Fibroblast of lung (primary cell): ENCODE results near the gene TTLL12. TPM values are rescaled to one million over a fixed set of nuclear protein-coding genes. Genes with fewer than 3 reads are reported as not detected.

Experiments
- DNase-seq, 2 donors: peaks; one replicate each; pipeline versions ENCODE4 v3.0.0 to v3.0.0-alpha.2; 2010; ENCODE audit warnings: low read depth in 2 of 2
- H2AFZ ChIP-seq: 2 replicates; pipeline ENCODE4 v1.5.1; 2012; ENCODE audit warnings: low read length, control low read depth, inconsistent platforms
- H3K27ac ChIP-seq: 2 replicates; pipeline ENCODE4 v1.5.1; 2011; ENCODE audit warnings: low read length, control low read depth; ENCODE audit not compliant: insufficient read depth
- H3K27me3 ChIP-seq: 2 replicates; pipeline ENCODE4 v1.5.1; 2011; ENCODE audit warnings: mild to moderate bottlenecking, low read length; ENCODE audit not compliant: control insufficient read depth, insufficient read depth
- H3K36me3 ChIP-seq: 2 replicates; pipeline ENCODE4 v1.5.1; 2011; ENCODE audit warnings: low read length; ENCODE audit not compliant: control insufficient read depth, insufficient read depth
- H3K4me1 ChIP-seq: 2 replicates; pipeline ENCODE4 v1.5.1; 2011; ENCODE audit warnings: low read length; ENCODE audit not compliant: control insufficient read depth, insufficient read depth; ENCODE audit errors: extremely low read depth
- H3K4me2 ChIP-seq: 2 replicates; pipeline ENCODE4 v1.5.1; 2011; ENCODE audit warnings: low read length, control low read depth; ENCODE audit not compliant: insufficient read depth; ENCODE audit errors: extremely low read depth
- H3K4me3 ChIP-seq, 4 experiments: fragments of 200-600 bp in 1 of 4; sonication (generic) in 1 of 4; replicated peaks in 1 of 4; 2 replicates each; pipeline ENCODE4 v1.5.1; 2011 to 2016; ENCODE audit warnings: low read length in 4 of 4, low read depth in 3 of 4, mild to moderate bottlenecking in 3 of 4, control low read depth in 2 of 4, inconsistent platforms in 1 of 4, mixed read lengths in 1 of 4; ENCODE audit not compliant: insufficient read depth in 1 of 4; ENCODE audit errors: control extremely low read depth in 1 of 4
- H3K79me2 ChIP-seq: 2 replicates; pipeline ENCODE4 v1.5.1; 2012; ENCODE audit warnings: mild to moderate bottlenecking, low read length, inconsistent platforms; ENCODE audit not compliant: control insufficient read depth, insufficient read depth
- H3K9ac ChIP-seq: 2 replicates; pipeline ENCODE4 v1.5.1; 2011; ENCODE audit warnings: mild to moderate bottlenecking, low read length, control low read depth; ENCODE audit not compliant: insufficient read depth
- H3K9me3 ChIP-seq: 2 replicates; pipeline ENCODE4 v1.5.1; 2012; ENCODE audit warnings: low read depth, low read length; ENCODE audit not compliant: control insufficient read depth, insufficient read depth
- H4K20me1 ChIP-seq: 2 replicates; pipeline ENCODE4 v1.5.1; 2011; ENCODE audit warnings: low read length; ENCODE audit not compliant: control insufficient read depth, insufficient read depth; ENCODE audit errors: extremely low read depth
- EZH2 ChIP-seq: IDR thresholded peaks from 2 replicates; pipeline ENCODE4 v1.5.1; 2012; ENCODE audit warnings: low read length, control low read depth, mild to moderate bottlenecking; ENCODE audit errors: missing control alignments
- polyA plus RNA-seq, 2 donors: library from polyadenylated mRNA; depleted of rRNA in 1 of 2; stranded (reverse) in 1 of 2; unstranded in 1 of 2; fragments of >200 nt; gene quantifications; 2 replicates each; pipeline ENCODE4 v1.2.1, GENCODE V29; 2011 to 2012; ENCODE audit warnings: missing spikeins in 1 of 2
- total RNA-seq: library from RNA; depleted of rRNA; stranded (reverse); fragments of >200 nt; gene quantifications from 2 replicates; pipeline ENCODE4 v1.2.1, GENCODE V29; 2014
- TF ChIP-seq, protein P1 (sequence below), 2 donors: IDR thresholded peaks in 1 of 2; conservative IDR thresholded peaks in 1 of 2; 1 replicate in 1 of 2; 2 replicates in 1 of 2; pipeline ENCODE4 v1.5.1; 2011 to 2012; ENCODE audit warnings: low read length in 2 of 2, control low read depth in 1 of 2, inconsistent platforms in 1 of 2, low read depth in 1 of 2, mild to moderate bottlenecking in 1 of 2

TTLL12 gene
- total and polyA plus RNA-seq, 2 donors (not counting 1 experiment from before 2014, with no cell fraction given): 6.0 to 14.7 TPM

- H3K4me3 ChIP-seq: no peak overlapping the region
- no peak overlapping the region for H3K4me2 ChIP-seq
- no peaks in the 10 kb centered on the region for H4K20me1 ChIP-seq
- H2AFZ ChIP-seq: no peak overlapping the region
- no peaks in the 10 kb centered on the region for H3K36me3 ChIP-seq
- peaks cover 6% of the 10 kb centered on the region for H3K27me3 ChIP-seq
- no peaks in the 10 kb centered on the region for H3K9me3 ChIP-seq
- no peaks in the 10 kb centered on the region for H3K4me1 ChIP-seq
- DNase-seq: no peak
- TF ChIP-seq, protein P1, sequence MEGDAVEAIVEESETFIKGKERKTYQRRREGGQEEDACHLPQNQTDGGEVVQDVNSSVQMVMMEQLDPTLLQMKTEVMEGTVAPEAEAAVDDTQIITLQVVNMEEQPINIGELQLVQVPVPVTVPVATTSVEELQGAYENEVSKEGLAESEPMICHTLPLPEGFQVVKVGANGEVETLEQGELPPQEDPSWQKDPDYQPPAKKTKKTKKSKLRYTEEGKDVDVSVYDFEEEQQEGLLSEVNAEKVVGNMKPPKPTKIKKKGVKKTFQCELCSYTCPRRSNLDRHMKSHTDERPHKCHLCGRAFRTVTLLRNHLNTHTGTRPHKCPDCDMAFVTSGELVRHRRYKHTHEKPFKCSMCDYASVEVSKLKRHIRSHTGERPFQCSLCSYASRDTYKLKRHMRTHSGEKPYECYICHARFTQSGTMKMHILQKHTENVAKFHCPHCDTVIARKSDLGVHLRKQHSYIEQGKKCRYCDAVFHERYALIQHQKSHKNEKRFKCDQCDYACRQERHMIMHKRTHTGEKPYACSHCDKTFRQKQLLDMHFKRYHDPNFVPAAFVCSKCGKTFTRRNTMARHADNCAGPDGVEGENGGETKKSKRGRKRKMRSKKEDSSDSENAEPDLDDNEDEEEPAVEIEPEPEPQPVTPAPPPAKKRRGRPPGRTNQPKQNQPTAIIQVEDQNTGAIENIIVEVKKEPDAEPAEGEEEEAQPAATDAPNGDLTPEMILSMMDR (conservative IDR thresholded peaks at IDR 0.05 in 1 of 2, IDR thresholded peaks at IDR 0.05 in 1 of 2; ENCODE audit: low read depth in 1 of 2, low read length in 2 of 2): no peak
- TF ChIP-seq EZH2: no peak
- no peak overlapping the region for H3K9ac ChIP-seq
- H3K27ac ChIP-seq: no peak overlapping the region
- no peaks in the 10 kb centered on the region for H3K79me2 ChIP-seq
Measured at GRCh38 chr22:43202756-43203410, 15.9 kb upstream of the TTLL12 start.

GRCh38 chr22:43202326-43202725 is 15.4 kb upstream of the TTLL12 start:
- no peak overlapping the region for H2AFZ ChIP-seq
- H3K4me3 ChIP-seq: no peak overlapping the region
- no peaks in the 10 kb centered on the region for H3K36me3 ChIP-seq
- no peaks in the 10 kb centered on the region for H3K79me2 ChIP-seq
- H3K27me3 ChIP-seq: peaks cover 10% of the 10 kb centered on the region
- no peak for TF ChIP-seq EZH2
- TF ChIP-seq, protein P1 (conservative IDR thresholded peaks at IDR 0.05 in 1 of 2, IDR thresholded peaks at IDR 0.05 in 1 of 2; ENCODE audit: low read depth in 1 of 2, low read length in 2 of 2): no peak
- no peak overlapping the region for H3K27ac ChIP-seq
- no peak overlapping the region for H3K4me2 ChIP-seq
- H3K9me3 ChIP-seq: no peaks in the 10 kb centered on the region
- no peak overlapping the region for H3K9ac ChIP-seq
- H4K20me1 ChIP-seq: no peaks in the 10 kb centered on the region
- no peak for DNase-seq
- H3K4me1 ChIP-seq: no peaks in the 10 kb centered on the region

- H3K4me1 ChIP-seq: no peaks in the 10 kb centered on the region
- no peak overlapping the region for H2AFZ ChIP-seq
- no peak overlapping the region for H3K9ac ChIP-seq
- H3K27ac ChIP-seq: no peak overlapping the region
- H3K27me3 ChIP-seq: peaks cover 12% of the 10 kb centered on the region
- H3K4me3 ChIP-seq: no peak overlapping the region
- H3K36me3 ChIP-seq: no peaks in the 10 kb centered on the region
- no peak overlapping the region for H3K4me2 ChIP-seq
- no peak for DNase-seq
- no peaks in the 10 kb centered on the region for H3K9me3 ChIP-seq
- H4K20me1 ChIP-seq: no peaks in the 10 kb centered on the region
- H3K79me2 ChIP-seq: no peaks in the 10 kb centered on the region
- no peak for TF ChIP-seq EZH2
- TF ChIP-seq, protein P1 (conservative IDR thresholded peaks at IDR 0.05 in 1 of 2, IDR thresholded peaks at IDR 0.05 in 1 of 2; ENCODE audit: low read depth in 1 of 2, low read length in 2 of 2): no peak
Measured at GRCh38 chr22:43201486-43202219, 14.7 kb upstream of the TTLL12 start.
